PC-3 (cell line): ENCODE measurements around the gene MAP2K2.

ENCODE experiments used
- CTCF ChIP-seq: fragments of 300-600 bp; sonication (generic); conservative IDR thresholded peaks from 2 replicates; pipeline ENCODE4 v1.5.1; 2017; ENCODE audit warnings: antibody characterized with exemption, low read depth, mild to moderate bottlenecking, low read length
- EZH2 ChIP-seq: fragments of 300-600 bp; sonication (generic); IDR thresholded peaks from one replicate; pipeline ENCODE4 v1.6.1; 2017; ENCODE audit warnings: antibody characterized with exemption, mild to moderate bottlenecking, low read length; ENCODE audit not compliant: unreplicated experiment
- EZH2phosphoT487 ChIP-seq: fragments of 300-600 bp; sonication (generic); IDR thresholded peaks from 2 replicates; pipeline ENCODE4 v1.6.1; 2018; ENCODE audit warnings: mild to moderate bottlenecking, antibody characterized with exemption, low read length, borderline replicate concordance

DNA sequence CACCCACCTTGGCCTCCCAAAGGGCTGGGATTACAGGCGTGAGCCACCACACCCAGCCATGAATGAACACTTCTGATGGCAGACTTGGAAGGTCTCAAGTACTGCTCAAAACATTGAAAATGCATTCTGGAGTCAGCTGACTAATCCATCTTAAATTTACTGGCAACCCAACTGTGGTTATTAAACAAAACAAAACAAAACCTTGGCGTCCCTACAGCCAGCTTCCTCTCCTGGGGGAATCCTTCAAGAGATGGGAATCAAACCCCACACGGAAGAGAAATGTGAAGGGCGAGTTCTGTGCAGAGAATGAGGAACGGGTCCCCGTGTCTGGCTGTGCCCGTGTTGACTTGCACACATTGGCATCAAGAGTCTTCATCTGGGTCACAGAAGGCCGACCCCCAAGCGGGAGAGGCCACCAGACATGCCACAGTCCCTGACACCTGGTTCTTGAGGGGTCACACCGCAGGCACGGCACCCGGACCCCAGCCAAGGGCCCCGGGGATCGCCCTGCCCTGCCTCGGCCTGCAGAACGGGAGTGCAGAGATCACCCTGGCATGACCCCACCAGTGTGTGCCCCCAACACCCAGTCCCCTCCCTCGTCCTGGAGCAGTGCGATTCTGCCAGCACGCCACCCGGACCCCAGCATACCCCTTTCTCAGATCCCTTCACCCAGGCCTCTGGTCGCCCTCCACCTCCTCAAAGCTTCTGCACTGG, 3.2 kb downstream of the MAP2K2 start:
- no peak for TF ChIP-seq CTCF
- no peak for TF ChIP-seq EZH2
- no peak for TF ChIP-seq EZH2phosphoT487
